Bladder microvascular endothelial cell (primary cell): ENCODE data around the gene TRIM27. TPM values are rescaled to one million over a fixed set of nuclear protein-coding genes. Genes with fewer than 3 reads are reported as not detected.

Experiments used
- total RNA-seq: library from RNA; depleted of rRNA; stranded (reverse); fragments of >200 nt; gene quantifications from 2 replicates; pipeline ENCODE4 v1.2.3, GENCODE V29; 2014

The TRIM27 gene
- total RNA-seq = 48.9 and 83.0 TPM in 2 replicates

GRCh38 chr6:28923318-28924102 is at the start of gene TRIM27:
Gene TRIM27 (minus strand): TSS chr6:28923985. CDS start chr6:28923632, 353 bp downstream.

Other genes with a start within 250 kb of the TRIM27 start
- 0.49 and 0.50 TPM in 2 replicates for gene ZNF311, start 81.3 kb upstream of the TRIM27 start, total RNA-seq
- not detected in 2 replicates for gene OR2W1, start 121.2 kb upstream of the TRIM27 start, total RNA-seq
- gene OR2B3, start 163.3 kb upstream of the TRIM27 start, total RNA-seq = not detected in 2 replicates
- gene OR2J1, start 175.5 kb upstream of the TRIM27 start, total RNA-seq = not detected in 2 replicates
- not detected in 2 replicates for gene OR2J3, start 184.1 kb upstream of the TRIM27 start, total RNA-seq
- gene OR2J2, start 246.9 kb upstream of the TRIM27 start, total RNA-seq = not detected in 2 replicates